IPS-NIHi7 (cell line): ENCODE measurements around the gene GOLGA6A.
"Not testable (repeated sequence)": the region's sequence is repeated elsewhere in the genome, so short reads cannot be mapped to it uniquely, and the experiment has no call there.

Source experiments
- DNase-seq: peaks from one replicate; pipeline ENCODE4 v3.0.0; 2012; ENCODE audit warnings: mixed read lengths; ENCODE audit errors: extremely low spot score

Gene GOLGA6A

DNA sequence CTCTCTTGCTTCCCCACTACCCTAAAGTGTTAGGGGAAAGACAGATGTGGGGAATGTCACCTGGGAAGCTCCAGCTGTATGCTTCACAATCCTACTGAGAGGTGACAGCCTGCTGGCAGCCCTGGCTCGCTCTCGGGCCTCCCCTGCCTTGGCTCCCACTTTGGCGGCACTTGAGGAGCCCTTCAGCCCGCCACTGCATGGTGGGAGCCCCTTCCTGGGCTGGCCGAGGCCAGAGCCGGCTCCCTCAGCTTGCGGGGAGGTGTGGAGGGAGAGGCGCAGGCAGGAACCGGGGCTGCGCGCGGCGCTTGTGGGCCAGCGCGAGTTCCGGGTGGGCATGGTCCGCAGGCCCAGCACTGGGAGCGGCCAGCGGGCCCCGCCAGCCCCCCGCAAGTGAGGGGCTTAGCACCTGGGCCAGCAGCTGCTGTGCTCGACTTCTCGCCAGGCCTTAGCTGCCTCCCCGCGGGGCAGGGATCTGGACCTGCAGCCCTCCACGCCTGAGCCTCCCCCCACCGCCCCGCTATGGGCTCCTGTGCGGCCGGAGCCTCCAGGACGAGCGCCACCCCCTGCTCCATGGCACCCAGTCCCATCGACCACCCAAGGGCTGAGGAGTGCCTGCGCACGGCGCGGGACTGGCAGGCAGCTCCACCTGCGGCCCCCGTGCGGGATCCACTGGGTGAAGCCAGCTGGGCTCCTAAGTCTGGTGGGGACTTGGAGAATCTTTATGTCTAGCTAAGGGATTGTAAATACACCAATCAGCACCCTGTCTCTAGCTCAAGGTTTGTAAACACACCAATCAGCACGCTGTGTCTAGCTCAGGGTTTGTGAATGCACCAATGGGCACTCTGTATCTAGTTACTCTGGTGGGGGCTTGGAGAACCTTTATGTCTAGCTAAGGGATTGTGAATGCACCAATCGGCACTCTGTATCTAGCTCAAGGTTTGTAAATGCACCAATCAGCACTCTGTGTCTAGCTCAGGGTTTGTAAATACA is 29.8 kb downstream of the GOLGA6A start:
- not testable (repeated sequence) for DNase-seq

DNA sequence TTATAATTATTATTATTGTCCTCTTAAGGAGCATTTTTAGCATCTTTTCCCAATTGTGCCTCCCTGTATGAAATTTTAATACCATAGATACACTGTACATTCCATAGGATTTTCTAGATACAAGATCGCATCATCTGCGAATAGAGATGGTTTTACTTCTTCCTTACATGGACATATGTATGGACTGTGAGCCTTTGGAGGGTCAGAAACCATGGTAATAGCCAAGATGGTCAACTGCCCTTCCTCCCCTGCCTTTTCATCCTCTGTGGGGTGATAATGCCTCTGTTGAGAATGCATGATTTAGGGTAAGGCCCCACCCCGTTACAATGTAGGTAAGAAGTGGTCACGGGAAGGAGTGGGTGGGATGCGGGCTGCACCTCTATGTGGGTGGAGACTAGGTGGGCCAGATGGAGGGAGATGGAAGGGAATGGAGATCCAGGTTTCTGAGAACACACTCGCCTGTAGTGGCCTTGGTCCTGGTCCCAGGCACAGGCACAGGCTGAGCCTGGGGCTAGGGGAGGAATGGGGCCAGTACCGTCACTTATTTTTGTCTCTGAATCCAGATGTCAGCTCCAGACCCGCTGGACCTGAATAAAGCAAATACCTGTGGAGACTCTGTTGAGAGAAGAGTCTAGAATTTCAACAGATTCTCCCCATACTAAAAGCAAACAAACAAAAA is 31.7 kb downstream of the GOLGA6A start:
- DNase-seq, result no peak

DNA sequence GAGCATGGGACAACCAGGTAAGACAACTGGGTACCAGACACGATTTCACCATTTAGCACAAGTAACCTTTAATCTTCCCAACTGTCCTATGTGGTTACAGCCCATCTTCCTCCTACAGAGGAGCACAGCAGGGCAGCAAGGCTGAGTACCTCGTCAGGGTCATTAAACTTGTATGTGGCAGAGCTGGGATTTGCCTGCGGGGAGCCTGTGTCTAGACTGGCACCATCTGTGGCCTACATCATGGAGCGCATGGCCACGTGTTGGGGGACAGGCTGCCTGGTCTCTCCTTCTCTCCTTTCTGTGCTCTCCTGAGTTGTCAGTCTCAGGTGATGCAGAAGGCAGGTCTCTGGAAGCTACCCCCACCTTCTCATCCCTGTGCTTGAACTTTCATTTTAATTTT is 32.2 kb downstream of the GOLGA6A start:
- no peak for DNase-seq

DNA sequence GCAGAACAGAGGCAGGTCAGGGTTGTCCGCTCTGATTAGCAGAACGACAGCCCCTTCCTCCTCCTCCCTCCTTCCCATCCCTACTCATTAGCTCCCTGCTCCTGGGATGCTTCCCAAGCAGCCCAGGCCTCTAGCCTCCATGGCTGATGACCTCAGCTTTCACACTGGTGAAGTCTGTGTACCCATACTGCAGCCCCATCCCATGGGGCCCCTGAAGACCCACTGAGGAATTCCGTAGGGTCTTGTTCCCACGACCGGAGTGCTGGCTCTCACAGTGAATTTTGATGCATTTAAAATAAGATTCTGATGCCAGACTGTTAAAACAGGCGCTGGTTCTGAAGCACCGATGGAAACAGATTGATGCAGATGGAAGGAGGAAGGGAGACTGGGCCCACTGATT is 36.1 kb downstream of the GOLGA6A start:
- DNase-seq, result no peak

DNA sequence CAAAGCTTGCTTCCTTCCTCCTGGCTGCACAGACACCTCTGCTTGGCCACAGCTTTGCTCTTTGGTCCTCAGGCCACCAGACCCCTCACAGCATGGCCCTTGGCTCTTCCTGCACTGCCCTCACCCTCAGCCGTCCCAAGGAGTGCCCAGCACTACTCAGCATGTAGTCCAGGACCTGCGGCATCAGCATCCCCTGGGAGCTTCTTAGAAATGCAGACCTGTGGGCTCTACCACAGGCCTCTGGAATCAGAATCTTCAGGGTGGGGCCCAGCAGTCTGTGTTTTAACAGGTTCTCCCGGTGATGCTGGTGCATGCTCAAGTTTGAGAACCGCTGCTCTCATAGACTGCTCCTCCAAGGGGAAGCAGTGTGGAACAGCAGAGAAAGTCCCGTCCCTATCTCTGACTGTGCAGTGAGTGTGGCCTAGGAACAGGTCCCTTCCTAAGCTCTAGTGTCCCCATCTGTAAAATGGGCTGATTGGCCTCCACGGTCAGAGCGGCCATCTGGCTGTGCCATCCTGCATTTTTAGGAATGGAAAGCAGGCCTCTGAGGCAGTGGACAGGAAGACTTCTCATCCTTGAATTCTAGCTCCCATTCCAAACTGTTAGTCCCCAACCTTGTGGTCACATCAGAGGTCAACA is 36.6 kb downstream of the GOLGA6A start:
- DNase-seq, result no peak

DNA sequence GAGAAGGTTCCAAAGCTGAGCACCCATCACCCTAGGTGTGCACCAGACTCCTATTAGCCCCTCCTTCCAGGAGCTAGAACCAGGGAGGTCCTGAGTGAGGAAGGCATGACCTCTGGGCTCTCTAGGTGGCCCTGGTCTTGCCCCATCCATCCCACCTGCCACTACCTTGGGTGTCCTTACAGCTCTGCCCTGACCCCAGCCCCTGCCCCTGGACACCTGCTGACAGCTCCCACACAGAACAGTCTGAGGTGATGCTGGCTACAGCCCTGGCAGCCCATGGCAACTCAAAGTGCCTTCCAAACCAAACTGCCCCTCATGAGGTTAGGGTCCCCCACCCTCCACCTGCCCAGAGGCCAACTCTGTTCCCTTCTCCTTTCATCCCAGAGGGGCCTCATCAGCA is 37.2 kb downstream of the GOLGA6A start:
- no peak for DNase-seq

DNA sequence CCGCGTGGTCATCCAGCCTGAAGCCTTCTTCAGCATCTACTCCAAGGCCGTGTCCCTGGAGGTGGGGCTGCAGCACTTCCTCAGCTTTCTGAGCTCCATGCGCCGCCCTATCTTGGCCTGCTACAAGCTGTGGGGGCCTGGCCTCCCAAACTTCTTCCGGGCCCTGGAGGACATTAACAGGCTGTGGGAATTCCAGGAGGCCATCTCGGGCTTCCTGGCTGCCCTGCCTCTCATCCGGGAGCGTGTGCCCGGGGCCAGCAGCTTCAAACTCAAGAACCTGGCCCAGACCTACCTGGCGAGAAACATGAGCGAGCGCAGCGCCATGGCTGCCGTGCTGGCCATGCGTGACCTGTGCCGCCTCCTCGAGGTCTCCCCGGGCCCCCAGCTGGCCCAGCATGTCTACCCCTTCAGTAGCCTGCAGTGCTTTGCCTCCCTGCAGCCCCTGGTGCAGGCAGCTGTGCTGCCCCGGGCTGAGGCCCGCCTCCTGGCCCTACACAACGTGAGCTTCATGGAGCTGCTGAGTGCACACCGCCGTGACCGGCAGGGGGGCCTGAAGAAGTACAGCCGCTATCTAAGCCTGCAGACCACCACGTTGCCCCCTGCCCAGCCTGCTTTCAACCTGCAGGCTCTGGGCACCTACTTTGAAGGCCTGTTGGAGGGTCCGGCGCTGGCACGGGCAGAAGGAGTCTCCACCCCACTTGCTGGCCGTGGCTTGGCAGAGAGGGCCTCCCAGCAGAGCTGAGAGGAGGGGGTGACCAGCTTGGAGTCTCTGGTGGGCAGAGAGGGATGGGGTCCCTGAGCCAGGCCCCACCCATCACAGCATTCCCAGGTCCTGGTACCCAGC is 37.9 kb downstream of the GOLGA6A start:
- DNase-seq, result no peak

DNA sequence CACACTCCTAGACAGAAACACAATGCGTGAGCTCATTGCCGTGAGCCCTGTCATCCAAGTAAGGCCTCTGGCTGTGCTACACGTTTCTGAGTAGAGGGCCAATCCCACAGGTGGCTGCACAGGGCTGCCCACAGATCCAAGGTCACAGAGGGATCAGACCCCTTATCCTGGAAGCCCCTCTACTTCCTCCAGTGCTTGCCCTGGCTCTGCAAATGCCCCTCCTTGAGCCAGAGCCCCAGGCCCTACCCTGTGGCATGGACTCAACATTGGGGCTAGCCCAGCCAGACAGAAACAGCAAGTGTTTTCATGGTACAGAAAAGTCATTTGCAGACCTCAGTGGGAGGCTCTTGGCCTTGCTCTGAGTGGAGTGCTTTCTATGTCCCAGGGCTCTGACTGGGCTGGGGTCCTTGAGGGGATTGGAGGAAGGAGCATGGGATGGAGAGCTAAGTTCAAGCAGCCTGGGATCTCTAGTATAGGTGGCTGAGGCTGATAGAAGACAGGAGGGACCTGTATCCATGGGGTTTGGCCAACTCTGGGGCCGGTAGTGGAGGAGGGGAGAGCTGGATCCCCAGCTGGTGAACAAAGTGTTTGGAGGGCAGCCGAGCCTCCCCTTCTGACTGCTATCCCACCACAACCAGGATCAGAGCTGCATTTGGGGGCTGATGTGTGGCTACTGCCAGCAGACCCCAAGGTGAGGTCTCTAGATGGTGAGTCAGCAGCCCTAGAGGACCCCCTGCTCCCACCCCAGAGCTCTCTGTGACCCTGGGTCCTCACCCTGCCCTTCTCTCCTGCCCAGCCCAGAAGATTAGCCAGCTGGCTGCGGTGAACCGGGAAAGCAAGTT is 38.7 kb downstream of the GOLGA6A start:
- no peak for DNase-seq

DNA sequence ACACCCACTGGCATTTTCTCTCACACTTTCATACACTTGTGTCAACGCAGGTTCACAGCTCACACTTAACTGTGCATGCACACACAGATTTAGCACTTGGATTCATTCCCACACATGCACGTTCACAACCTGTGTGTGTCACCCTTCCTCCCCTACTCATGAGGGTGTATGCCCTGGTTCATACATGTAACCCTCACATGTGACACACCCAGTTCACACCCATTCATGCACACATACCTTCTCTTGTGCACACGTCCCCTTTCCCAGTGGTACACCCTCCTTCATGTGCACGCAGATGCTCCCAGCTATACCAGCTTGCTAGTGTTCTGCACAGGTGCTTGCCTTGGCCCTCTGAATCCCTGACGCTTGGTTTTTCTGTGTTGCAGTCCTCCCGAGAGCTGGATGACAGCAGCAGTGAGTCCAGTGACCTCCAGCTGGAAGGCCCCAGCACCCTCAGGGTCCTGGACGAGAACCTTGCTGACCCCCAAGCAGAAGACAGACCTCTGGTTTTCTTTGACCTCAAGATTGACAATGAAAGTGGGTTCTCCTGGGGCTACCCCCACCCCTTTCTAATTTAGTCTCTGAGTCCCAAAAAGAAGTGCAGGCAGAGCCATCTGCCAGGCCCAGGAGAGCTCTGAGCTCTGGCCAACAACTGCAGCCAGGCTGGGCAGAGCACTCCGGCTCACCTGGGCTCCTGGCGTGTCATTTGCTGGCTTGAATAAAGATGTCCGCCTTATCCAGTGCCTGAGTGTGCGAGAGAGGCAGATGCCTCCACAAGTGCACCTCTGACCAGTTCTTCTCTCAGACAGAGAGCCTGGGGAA is 39.5 kb downstream of the GOLGA6A start:
- DNase-seq, result no peak

DNA sequence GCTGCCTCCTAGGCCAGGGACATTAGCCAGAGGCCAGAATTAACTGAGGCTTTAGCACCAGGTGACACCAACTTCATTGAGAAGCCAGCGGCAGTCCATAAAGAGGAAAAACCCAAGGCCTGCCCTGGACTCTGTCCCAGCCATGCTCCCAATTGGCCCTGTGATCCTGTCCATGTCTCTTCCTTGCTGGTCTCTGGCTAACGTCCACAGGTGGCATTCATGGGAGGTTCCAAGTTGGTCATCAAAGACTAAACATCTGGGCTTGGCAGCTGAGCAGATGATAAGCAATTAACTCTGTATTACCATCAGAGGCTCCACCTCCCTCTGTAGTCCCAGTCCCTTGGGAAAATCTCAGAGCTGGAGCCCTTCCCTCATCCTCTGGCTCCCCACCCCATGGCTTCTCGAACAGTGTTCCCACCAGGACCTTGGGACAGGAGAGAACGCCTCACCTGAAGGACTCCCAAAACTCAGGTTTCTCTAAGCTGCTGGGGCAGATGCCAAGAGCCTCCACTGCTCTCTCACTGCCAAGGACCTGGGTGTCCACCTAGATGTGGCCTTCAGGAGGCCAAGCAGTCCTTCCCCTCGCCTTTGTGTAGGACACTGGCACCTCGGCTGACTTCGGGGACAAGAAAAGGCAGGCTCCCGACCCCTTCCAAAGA is 40.4 kb downstream of the GOLGA6A start:
- DNase-seq, result no peak

DNA sequence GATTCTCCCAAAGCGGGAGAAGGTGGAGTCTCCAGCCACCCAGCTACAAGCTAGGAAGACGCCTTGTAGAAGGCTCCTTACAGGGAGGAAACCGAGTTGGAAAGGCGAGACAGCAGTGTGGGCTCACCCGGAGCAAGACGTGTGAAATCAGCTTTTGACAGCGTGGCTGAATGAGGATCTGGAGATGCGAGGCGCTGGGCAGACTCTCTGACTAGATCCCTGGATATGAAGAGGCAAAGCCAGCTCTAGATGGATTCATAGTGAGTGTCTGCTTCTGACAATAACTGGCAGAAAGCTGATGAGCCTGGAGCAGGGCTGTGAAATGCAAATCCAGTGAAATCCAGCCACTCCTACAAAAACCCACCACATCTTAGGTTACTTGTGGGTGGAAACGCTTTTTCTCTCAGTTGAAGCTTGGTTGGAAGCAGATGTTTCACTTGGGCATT is 41.0 kb downstream of the GOLGA6A start:
- DNase-seq, result no peak

DNA sequence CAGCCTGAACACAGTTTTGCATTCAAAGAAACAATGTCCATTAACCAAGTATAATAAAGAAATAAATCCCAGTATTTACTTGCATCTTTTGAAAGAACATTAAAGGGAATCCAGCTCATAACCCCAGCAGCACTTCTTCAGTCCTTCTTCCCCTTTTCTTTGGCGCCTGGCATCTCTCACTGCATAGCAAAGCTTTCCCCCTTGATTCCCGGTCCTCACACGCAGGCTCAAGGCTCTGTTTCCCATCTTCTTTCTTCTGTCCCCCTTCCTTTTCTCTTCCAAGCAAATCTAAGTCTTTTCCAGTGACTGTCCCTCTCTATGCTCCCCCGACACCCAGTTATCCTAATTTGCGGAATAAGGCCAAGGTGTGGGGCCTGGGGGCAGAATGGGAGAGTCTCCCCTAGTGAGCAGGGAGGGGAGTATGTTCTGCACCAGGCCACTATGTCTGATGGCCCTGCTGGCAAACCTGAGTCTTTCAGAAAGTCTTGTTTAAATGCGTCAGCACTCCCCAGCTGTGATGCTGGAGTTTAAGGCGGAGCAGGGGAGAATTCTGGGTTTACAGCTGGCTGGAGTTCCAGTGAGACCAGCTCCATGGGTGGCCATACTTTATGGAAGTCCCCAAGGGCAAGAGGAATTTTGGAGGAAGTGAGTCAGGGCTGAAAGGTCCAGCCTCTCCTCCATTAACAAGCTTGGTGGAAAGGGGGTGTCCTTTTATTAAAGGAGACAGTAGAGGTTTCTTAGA is 42.1 kb downstream of the GOLGA6A start:
- peak; percentile 56 for DNase-seq

DNA sequence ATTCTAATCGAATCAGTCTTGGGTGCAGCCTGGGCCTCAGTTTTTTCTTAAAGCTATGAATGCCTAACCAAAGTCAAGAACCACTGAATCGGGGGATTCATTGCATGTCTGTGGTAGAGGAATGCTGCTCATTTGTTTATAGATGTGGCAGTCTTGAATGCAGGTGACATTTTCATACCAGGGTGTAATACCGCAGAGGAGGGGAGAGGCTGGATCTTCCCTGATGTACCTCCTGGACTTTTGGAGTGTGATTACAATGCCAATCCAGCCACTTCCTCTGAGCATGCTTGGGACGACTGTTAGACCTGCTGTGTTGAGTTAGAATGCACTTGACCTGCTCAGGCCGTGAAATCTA is 42.7 kb downstream of the GOLGA6A start:
- DNase-seq, result no peak

DNA sequence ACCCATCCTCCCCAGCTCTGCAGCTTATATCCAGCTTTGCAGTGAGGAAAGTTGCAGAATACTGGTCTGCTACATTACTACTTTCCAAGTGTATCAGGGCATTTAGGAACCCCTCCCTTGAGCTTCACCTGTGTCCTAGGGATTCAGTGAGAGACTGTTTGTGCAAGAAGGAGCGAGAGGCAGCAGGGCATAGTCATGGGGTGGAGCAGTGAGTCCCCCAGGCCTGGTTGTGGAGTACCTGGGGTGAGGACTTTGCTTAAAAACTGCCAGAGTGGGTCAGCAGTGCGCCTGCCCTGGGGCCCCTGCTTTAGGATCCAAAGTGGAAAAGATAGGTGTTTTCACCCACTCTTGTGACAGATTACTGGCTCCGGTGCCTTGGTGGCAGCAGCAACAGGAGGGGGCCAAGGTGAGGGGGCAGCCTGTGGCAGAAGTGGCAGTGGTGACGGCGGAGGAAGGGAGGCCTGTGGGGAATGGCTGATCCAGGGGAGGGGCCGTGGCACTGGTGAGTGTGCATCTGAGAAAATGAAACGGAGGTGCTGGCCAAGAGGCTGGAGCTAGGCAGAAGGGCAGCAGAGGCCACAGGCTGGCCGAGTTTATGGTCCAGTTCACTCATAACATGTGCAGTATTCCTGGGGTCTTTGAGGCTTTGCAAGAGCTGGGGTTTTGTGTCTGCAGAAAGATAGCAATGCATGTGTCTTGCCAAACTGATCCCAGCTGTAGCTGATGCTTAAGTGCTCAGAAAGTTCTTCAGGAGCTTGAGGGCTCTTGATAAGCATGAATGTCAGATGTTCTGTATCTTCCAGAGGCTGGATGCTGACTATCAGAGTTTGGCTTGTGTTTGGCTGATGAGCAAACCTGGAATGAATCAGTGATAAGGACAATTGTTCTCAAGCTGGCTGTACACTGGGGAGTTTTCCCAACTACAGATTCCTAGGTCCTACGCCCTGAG is 43.4 kb downstream of the GOLGA6A start:
- DNase-seq, result no peak

DNA sequence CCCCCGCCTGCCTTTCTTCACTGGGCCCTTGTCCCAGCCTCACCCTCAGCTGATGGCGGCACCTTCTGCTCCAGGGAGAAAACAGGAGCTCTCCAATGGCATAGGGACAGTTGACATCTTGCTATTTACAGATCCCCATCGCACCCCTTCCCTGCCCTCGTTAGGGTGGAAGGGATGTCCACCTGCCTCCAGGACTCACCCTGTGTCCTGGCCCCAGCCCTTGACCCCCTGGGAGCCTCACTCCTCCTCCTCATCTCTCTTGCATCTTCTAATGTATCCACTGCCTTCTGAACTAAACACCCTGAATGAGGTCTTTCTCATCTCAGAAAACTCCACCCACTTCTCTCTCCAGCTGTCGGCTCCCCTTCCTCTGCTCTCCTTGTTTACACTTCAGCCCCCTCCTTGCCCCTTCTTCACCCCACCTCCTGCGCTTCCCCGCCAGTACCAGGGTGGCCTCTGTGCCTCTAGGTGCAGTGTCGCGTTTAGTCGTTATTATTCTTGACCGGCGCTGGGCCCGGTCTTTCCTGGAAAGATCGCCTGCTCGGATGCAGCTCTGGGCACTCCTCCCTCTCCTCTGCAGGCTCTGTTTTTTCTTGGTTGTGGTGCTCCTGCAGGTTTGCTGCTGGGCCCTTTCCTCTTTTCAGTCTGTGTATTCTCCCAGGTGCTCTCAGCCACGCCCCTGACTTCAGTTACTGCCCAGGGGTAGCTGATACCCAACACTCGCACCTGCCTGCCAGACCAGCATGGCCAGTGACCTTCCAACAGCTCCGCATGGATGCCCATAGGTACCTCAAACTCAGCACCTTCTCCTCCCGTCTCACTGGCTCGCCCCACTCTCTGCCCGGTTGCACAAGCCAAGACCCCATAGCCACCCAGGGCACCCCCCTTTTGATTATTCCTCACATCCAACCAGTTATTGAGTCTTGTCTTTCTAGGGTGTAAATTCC is 44.9 kb downstream of the GOLGA6A start:
- no peak for DNase-seq
